Kidney (tissue), 14 donors: Measurements from ENCODE around the gene PPARG. TPM values are rescaled to one million over a fixed set of nuclear protein-coding genes. Genes with fewer than 3 reads are reported as not detected.

Experiments
- DNase-seq, 5 donors: peaks; one replicate each; pipeline ENCODE4 v3.0.0-alpha.2; 2013 to 2020
- FAIRE-seq: peaks from 2 replicates; lab custom pipeline; 2012; peaks lifted over from hg19 to GRCh38; lab: Jason Lieb, UNC
- H3K27ac ChIP-seq, 2 donors: one replicate each; pipeline ENCODE4 v1.7.0; 2013; ENCODE audit warnings: low read depth in 2 of 2, low read length in 2 of 2, inconsistent platforms in 1 of 2
- H3K27me3 ChIP-seq: one replicate; pipeline ENCODE4 v1.7.1; 2013; ENCODE audit warnings: low read length, inconsistent platforms; ENCODE audit not compliant: control insufficient read depth, insufficient read depth
- H3K36me3 ChIP-seq, 3 donors: one replicate each; pipeline versions ENCODE4 v1.7.0 to v1.7.1; 2013; ENCODE audit warnings: low read length in 3 of 3, control low read depth in 1 of 3, inconsistent platforms in 1 of 3; ENCODE audit not compliant: insufficient read depth in 3 of 3, control insufficient read depth in 2 of 3
- H3K4me1 ChIP-seq, 3 donors: one replicate each; pipeline versions ENCODE4 v1.7.0 to v1.7.1; 2013; ENCODE audit warnings: low read length in 3 of 3, inconsistent platforms in 1 of 3, low read depth in 1 of 3; ENCODE audit not compliant: control insufficient read depth in 2 of 3, insufficient read depth in 2 of 3
- H3K4me3 ChIP-seq, 3 donors: one replicate each; pipeline versions ENCODE4 v1.7.0 to v1.8.1; 2013; ENCODE audit warnings: low read length in 3 of 3, control low read depth in 1 of 3, inconsistent platforms in 1 of 3
- H3K9ac ChIP-seq, 3 donors: one replicate each; pipeline versions ENCODE4 v1.7.0 to v1.7.1; 2013; ENCODE audit warnings: low read length in 3 of 3, control low read depth in 1 of 3, inconsistent platforms in 1 of 3
- H3K9me3 ChIP-seq, 3 donors: one replicate each; pipeline versions ENCODE4 v1.7.0 to v1.7.1; 2013; ENCODE audit warnings: low read length in 3 of 3, control low read depth in 1 of 3, inconsistent platforms in 1 of 3; ENCODE audit not compliant: control insufficient read depth in 2 of 3, insufficient read depth in 1 of 3
- intact Hi-C: fragments of 100-400 bp; cut with DNase I; formaldehyde crosslinking; loops from one replicate; pipeline ENCODE4 v1.11.1; 2022
- polyA plus RNA-seq: library from polyadenylated mRNA; stranded (reverse); fragments of 350-450 nt; fragmentation: Illumina TruSeq; extraction: RNeasy Lipid Tissue Mini Kit (QIAGEN cat#74804); gene quantifications from one replicate; pipeline ENCODE4 v1.2.3, GENCODE V29; 2014; ENCODE audit warnings: low read depth, low replicate concordance; ENCODE audit not compliant: insufficient read depth
- total RNA-seq: library from RNA; stranded (reverse); fragmentation: NEBNext Ultra II Directional; extraction: Animal tissue kit (Norgen Biotek cat#: 25700); gene quantifications from one replicate; pipeline ENCODE4 v1.2.1, GENCODE V29; 2021
- TF ChIP-seq, protein P1 (sequence below): IDR thresholded peaks from 3 replicates; pipeline ENCODE4 v1.5.1; 2012; ENCODE audit warnings: mild to moderate bottlenecking, moderate library complexity, borderline replicate concordance; ENCODE audit not compliant: insufficient read depth; ENCODE audit errors: extremely low read depth
- donor health status: control.
- donor health status: control.
- donor health status: control.
- donor health status: control.
- donor health status: control.
- donor health status: DM: yes; HTN: yes; CAD: no.
- donor health status: Normal renal cell carcinoma (clear cell type).

Gene PPARG
- total and polyA plus RNA-seq, 2 donors from 2014 or later, result 19.0 to 19.2 TPM

- FAIRE-seq, result no peak
- Histone ChIP-seq H3K27ac (no peak overlapping the region), H3K4me3 (no peak overlapping the region), H3K36me3 (no peaks in the 10 kb centered on the region), H3K27me3 (no peaks in the 10 kb centered on the region), H3K4me1 (peaks cover 0 to 4% (median 0%) of the 10 kb centered on the region in 3 donors), H3K9me3 (no peaks in the 10 kb centered on the region), H3K9ac (no peak overlapping the region)
- TF ChIP-seq, protein P1, sequence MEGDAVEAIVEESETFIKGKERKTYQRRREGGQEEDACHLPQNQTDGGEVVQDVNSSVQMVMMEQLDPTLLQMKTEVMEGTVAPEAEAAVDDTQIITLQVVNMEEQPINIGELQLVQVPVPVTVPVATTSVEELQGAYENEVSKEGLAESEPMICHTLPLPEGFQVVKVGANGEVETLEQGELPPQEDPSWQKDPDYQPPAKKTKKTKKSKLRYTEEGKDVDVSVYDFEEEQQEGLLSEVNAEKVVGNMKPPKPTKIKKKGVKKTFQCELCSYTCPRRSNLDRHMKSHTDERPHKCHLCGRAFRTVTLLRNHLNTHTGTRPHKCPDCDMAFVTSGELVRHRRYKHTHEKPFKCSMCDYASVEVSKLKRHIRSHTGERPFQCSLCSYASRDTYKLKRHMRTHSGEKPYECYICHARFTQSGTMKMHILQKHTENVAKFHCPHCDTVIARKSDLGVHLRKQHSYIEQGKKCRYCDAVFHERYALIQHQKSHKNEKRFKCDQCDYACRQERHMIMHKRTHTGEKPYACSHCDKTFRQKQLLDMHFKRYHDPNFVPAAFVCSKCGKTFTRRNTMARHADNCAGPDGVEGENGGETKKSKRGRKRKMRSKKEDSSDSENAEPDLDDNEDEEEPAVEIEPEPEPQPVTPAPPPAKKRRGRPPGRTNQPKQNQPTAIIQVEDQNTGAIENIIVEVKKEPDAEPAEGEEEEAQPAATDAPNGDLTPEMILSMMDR, result no peak
- intact Hi-C loops, result no loop called here
- DNase-seq, result no peak
Observed at GRCh38 chr3:12470111-12470510, 181.2 kb downstream of the PPARG start.

GRCh38 chr3:12470680-12471079 is 181.8 kb downstream of the PPARG start:
- FAIRE-seq, result no peak
- Histone ChIP-seq H3K36me3 (no peaks in the 10 kb centered on the region), H3K9ac (no peak overlapping the region), H3K27ac (no peak overlapping the region), H3K4me1 (peaks cover 0 to 4% (median 0%) of the 10 kb centered on the region in 3 donors), H3K4me3 (no peak overlapping the region), H3K27me3 (no peaks in the 10 kb centered on the region), H3K9me3 (no peaks in the 10 kb centered on the region)
- TF ChIP-seq, protein P1, result no peak
- DNase-seq, result no peak
- intact Hi-C loops, result no loop called here

GRCh38 chr3:12471241-12471640 is 182.4 kb downstream of the PPARG start:
- H3K27ac ChIP-seq, result no peak overlapping the region
- no peaks in the 10 kb centered on the region for H3K4me1 ChIP-seq
- H3K9me3 ChIP-seq, result no peaks in the 10 kb centered on the region
- intact Hi-C loops, result no loop called here
- H3K9ac ChIP-seq, result no peak overlapping the region
- TF ChIP-seq, protein P1, result no peak
- H3K36me3 ChIP-seq, result no peaks in the 10 kb centered on the region
- DNase-seq (no peak), FAIRE-seq (no peak)
- no peak overlapping the region for H3K4me3 ChIP-seq
- H3K27me3 ChIP-seq, result no peaks in the 10 kb centered on the region

- intact Hi-C loops, result no loop called here
- DNase-seq, result no peak
- Histone ChIP-seq H3K9me3 (no peaks in the 10 kb centered on the region), H3K36me3 (no peaks in the 10 kb centered on the region), H3K4me3 (no peak overlapping the region), H3K9ac (no peak overlapping the region), H3K4me1 (no peaks in the 10 kb centered on the region), H3K27ac (no peak overlapping the region), H3K27me3 (no peaks in the 10 kb centered on the region)
- TF ChIP-seq, protein P1, result no peak
- FAIRE-seq, result no peak
Observed at GRCh38 chr3:12472000-12472610, 183.2 kb downstream of the PPARG start.
